ENCODE results near the gene PYGB.

The PYGB gene

DNA sequence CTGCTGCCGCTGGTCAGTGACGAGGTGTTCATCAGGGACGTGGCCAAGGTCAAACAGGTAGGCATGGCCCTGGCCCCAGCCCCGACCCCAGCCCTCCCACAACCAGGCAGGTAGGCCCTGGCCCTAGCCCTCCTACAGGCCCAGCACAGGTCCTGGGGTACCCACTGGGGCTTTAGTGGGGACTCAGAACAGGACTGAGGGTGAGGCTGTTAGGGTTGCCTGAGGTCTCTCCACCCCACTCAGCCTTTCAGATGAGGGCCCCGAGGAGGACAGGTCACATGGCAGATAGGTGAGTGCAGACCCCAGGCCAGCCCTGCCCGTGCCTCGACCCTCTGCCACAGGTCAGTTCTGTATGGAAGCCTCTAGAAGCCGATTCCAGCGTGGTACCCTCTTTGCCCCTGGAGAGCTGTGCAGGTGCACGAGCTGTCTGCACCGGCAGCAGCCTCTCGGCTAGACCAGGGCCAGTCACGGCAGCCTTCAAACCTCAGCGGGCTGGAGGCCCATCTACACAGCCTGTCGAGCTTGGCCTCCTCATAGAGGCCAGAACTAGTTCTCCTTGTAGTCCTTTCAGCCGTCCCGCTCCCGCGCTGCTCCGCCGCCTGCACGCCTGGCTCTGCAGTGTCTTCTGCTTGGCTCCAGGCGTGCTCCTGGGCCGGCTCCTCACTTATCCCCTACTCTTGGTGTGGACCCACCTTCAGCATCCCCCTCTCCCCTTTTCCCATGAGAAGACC is 35.5 kb downstream of the PYGB start:
- FAIRE-seq: no peak

DNA sequence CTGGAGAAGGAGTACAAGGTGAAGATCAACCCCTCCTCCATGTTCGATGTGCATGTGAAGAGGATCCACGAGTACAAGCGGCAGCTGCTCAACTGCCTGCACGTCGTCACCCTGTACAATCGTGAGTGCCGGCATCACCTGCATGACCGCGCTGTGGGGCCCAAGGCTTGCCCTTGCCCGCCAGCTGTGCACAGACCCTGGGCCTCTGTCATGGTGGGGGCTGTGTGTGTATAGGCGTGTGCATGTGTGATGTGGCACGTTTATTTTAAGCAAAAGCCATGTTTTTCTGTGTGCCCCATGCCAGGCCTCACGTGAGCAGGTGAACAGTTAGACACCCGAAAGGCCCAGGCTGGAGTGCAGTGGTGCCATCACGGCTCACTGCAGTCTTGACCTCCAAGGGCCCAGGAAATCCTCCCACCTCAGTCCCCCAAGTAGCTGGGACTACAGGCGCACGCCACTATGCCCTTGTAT is 36.3 kb downstream of the PYGB start:
- FAIRE-seq: no peak

- no peak for FAIRE-seq
Observed at GRCh38 chr20:25285091-25285647, 37.3 kb downstream of the PYGB start.

DNA sequence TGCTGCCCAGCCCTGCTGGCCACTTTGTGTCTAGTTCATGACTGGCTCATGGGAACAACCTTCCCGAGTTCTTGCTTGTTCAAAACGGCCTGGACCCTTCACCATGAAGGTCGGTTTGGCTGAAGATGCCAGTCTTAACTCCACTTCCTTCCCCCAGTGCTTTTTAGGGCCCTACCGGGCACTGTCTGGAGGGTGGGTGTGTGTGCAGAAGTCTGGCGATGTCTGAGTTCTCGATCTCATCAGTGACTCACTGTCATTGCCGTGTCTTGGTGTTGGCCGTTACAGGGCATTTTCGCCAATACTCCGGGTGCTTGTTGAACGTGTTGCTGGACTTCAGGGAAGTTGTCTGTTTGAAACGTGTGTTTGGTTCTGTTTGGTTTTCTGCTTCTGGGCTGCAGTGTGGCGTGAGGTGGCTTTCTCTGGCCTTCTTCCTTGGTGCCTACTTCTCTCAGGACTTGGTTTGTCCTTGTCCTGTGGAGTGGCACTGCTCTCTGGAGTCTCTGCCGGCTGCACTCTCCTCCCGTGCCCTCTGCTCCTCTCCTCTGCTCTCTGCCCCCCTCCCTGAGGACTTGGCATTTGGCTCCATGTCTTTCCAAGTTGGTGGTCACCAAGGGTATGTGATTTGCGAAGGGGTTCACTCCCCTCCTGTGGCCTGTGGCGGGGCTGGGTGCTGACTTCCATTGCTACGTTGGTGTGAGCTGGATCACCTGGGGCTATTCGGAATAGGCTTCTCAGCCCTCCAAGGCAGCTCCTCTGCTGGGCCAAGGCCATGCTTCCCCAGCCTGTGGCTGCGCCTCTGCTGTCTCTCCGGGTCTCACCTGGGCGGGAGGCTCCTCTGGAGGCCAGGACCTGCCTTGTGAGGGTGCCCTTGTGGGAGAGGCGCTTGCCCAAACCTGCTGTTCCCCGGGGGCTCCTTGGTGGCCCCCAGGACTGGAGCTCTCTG is 38.2 kb downstream of the PYGB start:
- FAIRE-seq: no peak

GRCh38 chr20:25286917-25287316 is 39.0 kb downstream of the PYGB start:
- FAIRE-seq: no peak

DNA sequence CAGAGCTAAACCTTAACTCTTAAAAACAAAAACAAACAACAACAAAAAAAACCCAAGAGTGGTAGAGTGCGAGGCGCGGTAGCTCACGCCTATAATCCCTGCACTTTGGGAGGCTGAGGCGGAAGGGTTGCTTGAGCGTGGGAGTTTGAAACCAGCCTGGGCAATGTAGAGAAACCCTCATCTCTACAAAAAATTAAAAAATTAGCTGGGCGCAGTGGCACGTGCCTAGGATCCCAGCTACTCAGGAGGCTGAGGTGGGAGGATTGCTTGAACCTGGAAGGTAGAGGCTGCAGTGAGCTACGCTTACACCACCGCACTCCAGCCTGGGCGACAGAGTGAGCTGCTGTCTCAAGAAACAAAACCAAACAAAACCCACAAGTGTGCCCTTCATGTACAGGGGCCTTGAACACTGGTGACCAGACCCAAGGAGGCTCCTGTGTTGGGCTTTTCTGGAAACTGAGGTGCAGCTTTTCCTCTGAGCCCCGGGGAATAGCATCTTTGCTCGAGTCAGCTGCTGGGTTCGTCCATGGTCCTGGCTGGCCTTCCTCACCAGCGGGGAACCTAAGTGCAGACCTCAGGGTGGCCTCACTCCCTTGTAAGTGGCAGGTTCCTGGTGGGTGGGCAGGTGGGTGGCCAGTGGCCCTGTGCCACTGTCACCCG is 39.9 kb downstream of the PYGB start:
- no peak for FAIRE-seq

DNA sequence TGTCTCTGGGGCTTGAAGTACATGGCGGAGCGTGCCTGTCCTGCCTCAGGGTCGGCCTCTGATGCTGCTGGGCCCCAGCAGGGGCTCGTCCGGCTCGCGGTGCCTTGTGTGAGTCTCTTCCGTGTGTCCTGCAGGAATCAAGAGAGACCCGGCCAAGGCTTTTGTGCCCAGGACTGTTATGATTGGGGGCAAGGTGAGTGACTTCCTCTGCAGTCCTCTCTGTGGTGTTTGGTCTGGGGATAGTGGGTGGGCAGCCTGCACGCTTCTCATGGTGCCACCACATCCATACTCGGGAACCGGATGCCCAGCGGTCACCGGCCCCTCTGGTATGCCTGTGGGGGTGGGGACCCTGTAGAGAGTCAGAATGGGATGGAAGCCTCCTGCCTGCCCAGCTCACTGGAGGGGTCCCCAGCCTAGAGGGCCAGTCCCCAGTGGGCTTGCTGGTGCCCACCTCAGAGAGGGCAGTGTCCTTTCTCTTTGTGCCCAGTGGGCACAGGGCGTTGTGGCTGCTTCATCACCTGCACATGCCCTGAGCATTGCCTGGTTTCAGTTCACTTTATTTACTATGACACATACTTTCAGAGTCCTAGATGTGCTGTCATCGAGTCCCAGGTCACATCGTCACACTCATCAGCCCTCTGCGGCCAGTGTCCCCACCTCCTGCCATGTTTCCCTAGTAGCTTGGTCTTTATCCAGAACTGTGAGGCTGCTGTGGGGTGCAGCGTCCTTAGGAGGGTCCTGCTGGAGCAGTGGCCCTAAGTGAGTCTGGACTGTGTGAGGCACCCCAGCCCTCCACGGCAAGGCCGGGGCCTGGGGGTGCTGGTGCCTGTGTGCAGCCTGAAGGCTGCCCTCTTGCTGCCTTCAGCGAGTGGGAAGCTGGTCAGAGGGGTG is 40.7 kb downstream of the PYGB start:
- FAIRE-seq: no peak

GRCh38 chr20:25289886-25290597 is 42.2 kb downstream of the PYGB start:
- no peak for FAIRE-seq

DNA sequence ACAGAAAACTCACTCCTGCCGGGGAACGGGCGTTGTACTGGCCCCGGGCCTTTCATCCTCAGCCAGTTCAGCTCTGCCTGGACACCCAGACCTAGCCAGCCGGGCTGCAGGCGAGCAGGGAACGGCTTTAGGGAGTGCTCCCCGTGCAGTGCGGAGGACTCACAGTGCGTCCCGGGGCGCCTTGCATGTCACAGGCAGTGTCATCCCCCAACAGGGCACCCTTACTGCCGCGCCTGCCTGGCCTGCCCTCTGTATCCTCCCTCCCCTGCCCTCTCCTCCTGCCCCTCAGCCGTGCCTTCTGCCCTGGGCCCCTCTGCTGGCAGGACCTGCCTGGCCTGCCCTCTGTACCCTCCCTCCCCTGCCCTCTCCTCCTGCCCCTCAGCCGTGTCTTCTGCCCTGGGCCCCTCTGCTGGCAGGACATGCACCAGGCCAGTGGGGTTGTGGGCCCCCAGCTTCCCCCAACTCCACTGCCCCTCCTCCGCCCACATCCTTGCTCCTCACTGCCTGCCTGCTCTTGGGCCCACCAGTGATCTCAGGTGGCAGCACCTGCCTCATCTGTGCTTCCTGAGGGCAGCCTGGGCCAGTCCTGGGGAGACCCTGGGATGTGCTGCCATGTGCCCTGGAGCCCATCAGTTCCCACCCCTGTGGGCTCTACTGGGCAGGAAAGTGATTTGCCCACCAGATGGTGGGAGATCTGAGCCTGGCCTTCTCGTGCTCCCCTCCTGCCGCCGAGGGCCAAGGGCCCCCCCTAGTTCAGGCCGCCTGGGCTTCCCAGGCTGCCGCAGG is 43.0 kb downstream of the PYGB start:
- no peak for FAIRE-seq

GRCh38 chr20:25291432-25292133 is 43.7 kb downstream of the PYGB start:
- FAIRE-seq: no peak

- FAIRE-seq: no peak
Observed at GRCh38 chr20:25292176-25292891, 44.4 kb downstream of the PYGB start.

DNA sequence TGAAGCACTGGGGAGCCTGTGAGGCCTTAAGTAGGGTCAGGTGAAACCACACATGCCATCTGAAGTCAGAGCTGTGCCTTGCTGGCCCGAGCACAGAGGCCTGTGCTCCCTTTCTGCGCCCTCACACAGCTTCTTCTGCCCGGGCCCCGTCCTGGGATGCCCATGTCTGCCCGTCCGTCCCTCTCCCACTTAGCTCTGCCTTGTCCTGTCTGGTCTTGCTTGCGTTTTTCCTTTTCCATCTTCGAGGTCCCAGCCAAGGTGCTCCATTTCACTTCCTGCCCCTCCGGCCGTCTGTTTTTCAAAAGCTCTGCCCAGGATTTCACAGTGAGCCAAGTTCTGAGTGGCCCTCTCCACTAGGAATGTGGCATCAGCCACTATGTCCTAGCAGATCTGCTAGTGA is 45.6 kb downstream of the PYGB start:
- no peak for FAIRE-seq

DNA sequence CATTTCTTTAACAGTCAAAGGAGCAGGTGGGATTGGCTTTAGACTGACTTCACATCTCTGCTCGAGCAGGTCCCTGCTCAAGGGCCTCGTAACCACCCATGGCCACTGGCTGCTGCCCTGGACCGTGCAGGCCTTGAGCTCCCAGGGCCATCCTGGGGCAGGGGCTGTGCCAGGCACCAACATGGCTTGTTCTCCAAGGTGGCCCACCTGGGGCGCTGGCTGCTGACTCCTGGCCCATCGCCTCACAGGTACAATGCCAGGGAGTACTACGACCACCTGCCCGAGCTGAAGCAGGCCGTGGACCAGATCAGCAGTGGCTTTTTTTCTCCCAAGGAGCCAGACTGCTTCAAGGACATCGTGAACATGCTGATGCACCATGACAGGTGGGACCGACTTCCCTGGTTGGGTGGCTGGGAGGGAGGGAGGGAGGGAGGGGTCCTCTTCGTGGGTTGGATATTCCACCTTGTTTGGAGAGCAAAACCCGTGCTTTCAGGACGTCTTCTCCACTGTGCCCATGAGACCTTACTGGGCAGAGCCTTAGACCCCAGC is 46.1 kb downstream of the PYGB start:
- no peak for FAIRE-seq

- no peak for FAIRE-seq
Observed at GRCh38 chr20:25294459-25295385, 46.8 kb downstream of the PYGB start.

- no peak for FAIRE-seq
Observed at GRCh38 chr20:25295386-25296093, 47.7 kb downstream of the PYGB start.
